ENCODE measurements around the gene SIAE.
"Not testable (repeated sequence)": the region's sequence is repeated elsewhere in the genome, so short reads cannot be mapped to it uniquely, and the experiment has no call there.

Gene SIAE

DNA sequence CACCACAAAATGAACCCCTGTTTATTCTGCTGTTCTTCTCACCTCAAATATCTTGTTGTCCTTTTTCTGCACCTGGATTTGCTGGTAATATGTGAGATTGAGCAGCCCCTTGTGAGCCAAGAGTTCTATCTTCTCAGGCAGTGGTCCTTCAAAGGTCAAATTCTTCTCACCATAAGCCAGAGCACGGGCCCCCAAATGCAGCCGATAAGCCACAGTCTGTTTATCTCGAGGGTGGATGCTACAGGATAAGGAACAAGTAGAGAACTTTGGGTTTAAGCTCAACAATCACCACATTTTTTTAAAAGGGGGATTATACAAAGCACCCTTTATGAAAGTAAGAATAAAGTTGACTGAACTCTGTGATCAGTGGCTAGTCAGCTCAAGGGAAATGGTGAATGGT lies 35.0 kb downstream of the SIAE start:
- DNase-seq: no peak
- in situ Hi-C loops (cut with MboI; ENCODE audit: low pct_unique_long_range_greater_than_20kb, low sequenced_read_pairs): no loop called here

DNA sequence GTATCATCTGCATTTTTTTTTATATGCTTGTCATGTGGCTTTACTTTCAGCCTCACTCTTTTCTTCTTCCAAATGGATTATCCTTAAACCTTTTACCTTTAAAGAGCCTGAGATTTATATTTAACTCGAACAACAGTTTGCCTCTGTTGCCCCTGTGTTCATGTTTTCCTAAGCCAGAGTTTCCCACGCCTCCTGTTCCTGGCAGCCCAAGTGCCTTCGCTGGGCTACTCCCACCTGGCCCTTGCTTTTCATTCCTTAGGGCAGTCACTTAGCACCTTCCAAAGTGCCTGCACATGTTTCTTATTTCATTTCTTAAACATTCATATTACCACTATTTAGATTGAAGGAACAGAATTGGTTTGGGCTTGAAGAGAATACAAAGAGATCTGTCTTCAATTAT lies 37.6 kb downstream of the SIAE start:
- DNase-seq: no peak
- in situ Hi-C loops (cut with MboI; ENCODE audit: low pct_unique_long_range_greater_than_20kb, low sequenced_read_pairs): no loop called here

DNA sequence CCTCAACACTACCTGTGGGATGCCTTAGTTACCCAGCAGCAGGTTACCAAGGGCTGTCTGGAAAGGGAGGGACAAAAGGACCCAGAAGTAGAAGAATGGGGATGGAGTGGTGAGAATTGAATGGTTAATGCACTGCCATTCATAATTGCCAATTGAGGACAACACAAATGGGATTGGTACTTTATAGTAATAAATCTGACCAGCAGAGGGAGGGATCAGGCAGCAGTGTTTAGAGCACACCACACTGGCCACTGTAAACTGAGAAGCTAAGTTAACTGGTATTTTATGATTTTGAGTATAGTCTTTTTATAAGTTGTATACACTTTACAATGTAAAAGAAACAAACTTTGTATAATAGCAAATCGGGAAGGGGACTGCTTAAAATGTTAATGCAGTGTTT lies 40.2 kb downstream of the SIAE start:
- DNase-seq: peak; percentile 15
- in situ Hi-C loops (cut with MboI; ENCODE audit: low pct_unique_long_range_greater_than_20kb, low sequenced_read_pairs): no loop called here

DNA sequence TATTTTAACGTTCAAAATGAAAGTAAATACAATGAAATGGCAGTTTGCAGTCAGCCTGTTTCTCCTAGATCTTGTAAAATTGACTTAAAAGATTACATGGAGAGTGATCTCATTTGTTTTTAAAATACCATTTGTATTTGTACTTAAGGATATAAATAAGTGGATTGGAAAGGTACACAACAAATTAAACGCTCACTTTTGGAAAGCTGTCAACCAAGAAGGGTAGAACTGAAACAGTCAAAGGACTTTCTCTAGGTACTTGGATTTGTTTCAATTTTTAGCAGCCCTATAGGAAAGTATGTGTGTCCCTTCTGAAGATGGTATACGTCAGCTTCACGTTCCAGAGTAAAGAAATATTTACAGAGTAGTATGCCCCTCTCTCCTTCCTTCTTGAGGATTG lies 43.6 kb downstream of the SIAE start:
- in situ Hi-C loops (cut with MboI; ENCODE audit: low pct_unique_long_range_greater_than_20kb, low sequenced_read_pairs): no loop called here
- DNase-seq: no peak

DNA sequence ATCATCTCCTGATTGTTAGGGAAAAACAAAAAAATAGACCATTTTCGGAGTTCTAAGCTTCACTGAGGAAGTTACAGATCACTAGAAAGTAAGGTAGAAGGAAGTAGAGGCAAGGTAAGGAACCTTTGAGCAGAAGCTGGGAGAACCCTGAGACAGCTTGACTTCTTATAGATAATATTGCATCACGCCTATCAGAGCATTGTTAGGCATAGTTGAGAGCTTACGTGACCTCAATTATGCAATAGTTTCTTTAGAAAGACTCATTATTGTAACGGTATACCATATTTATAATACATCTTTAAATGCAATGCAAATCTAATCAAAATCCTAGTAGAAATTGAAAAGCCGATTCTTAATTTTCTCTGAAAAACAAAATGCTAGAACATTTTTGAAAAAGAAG lies 46.0 kb downstream of the SIAE start:
- in situ Hi-C loops (cut with MboI; ENCODE audit: low pct_unique_long_range_greater_than_20kb, low sequenced_read_pairs): no loop called here
- no peak for DNase-seq

DNA sequence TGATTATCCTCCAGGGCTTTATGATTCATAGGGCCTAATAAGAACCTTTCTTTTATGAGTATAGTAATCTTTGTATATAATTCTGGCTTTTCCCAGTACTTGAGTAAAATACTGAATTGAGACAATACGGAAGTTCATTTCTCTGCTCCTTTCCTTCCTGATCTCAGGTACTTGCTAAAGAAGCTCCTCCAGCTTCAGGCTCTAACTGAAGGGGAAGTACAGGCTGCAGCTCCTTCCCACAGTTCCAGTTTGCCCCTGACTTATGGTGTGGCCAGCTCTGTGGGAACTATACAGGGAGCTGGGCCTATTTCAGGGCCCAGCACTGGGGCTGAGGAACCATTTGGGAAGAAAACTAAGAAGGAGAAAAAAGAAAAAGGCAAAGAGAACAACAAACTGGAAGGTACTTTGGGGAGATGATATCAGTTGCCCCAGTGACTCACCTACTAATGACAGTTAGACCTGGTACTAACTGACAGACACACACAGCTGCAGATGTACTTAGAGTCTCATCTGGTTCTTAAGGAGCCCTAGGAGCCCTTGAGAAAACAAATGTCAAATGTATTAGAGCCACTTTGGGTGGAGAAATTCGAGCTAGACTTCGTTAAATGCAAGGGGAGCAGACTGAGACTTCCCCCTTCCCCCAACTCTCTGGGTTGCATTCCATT lies 47.9 kb downstream of the SIAE start:
- in situ Hi-C loops (cut with MboI; ENCODE audit: low pct_unique_long_range_greater_than_20kb, low sequenced_read_pairs): no loop called here
- no peak for DNase-seq

DNA sequence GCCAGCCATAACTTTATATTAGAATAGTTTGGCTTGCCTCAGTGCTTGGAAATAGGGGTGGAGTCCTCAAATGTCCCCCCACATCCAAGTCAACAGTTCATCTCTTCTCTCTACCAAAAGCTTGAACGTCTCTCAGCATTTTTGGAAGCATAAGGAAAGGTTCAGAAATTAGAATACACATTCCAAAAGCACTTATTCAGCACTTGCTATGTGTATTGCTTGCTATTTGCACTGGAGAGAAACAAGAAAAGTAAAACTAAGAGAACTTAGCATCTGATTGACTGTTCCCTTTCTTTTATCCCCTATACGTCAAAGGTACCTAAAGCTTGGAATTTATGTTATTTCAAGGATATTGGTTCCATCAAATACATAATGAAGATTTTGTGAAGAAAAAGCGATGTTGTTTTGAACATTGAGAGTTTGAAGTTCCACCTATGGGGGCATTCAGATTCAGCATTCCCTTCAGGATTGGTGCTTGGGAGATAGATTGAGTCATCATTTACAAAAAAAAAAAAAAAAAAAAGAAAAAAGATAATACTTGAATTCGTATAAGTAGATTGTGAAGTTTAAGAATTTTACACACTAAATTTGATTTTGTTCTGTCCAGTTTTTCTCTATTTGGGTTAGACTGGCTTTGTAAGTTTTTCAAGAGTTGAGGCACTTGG lies 49.5 kb downstream of the SIAE start:
- DNase-seq: no peak

DNA sequence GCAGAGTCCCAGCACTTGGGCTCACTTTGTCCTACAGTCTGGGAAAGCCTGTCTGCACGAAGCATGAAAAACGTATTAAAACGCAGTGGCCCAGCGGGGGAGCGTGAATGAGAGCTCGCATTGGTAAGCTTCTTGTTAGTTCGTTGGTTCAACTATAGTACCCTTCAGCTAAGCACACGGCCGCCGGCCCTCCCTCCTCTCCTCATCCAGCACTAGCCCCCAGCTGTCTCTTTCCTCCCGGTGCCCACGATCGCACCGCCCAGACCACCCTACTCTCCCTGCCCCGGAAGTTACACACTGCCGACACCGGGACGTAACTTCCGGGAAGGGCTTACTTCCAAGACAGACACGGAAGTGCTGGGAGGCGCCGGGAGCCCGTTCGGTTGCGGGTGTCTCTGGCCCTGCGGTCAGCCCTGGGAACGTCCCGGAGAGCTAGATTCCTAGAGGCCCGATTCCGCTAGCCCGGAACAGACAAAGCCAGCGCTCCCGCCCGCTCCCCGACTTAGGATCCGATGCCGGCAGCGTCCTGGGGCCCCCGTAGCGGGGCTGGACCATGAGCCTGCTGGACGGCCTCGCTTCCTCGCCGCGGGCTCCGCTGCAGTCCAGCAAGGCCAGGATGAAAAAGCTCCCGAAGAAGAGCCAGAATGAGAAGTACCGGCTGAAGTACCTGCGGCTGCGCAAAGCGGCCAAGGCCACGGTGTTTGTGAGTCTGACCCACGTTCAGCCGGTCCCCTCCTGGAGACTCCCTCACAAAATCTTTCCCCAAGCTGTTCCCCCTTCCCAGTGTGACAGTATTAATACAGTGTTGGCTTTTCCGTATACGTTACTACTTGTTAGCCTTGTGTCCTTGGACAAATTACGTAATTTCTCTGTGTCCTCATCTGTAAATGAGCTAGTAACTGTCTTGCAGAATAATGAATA lies 50.7 kb downstream of the SIAE start, which contains the start of gene TBRG1:
Gene TBRG1, plus strand, starts transcription at position 334 of the 921 bp plus-strand sequence. Its CDS starts 220 bp downstream, at position 554.
- DNase-seq: peak; percentile 93
- in situ Hi-C loops (cut with MboI; ENCODE audit: low pct_unique_long_range_greater_than_20kb, low sequenced_read_pairs): no loop called here

More for the DNA sequence above, 49.5 kb downstream of the SIAE start:
- in situ Hi-C loops (cut with MboI; ENCODE audit: low pct_unique_long_range_greater_than_20kb, low sequenced_read_pairs): no loop called here

DNA sequence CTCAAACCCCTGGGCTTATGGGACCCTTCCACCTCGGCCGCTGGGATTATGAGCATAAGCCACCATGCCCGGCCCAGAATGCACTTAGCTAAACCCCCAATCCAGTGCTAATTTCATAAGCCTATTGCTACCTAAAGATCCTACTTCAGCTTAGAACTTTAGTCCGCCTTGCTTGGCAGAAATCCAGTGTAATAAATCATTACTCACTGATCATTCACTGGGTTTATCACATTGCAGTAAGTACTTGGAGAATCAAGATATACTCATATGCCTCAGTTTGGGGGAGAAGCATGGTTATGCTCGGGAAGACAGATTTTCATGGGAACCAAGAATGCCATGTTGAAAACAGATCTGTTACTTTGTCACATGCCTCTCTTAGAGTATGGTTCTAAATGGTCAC lies 54.7 kb downstream of the SIAE start:
- DNase-seq: no peak
- in situ Hi-C loops (cut with MboI; ENCODE audit: low pct_unique_long_range_greater_than_20kb, low sequenced_read_pairs): no loop called here

DNA sequence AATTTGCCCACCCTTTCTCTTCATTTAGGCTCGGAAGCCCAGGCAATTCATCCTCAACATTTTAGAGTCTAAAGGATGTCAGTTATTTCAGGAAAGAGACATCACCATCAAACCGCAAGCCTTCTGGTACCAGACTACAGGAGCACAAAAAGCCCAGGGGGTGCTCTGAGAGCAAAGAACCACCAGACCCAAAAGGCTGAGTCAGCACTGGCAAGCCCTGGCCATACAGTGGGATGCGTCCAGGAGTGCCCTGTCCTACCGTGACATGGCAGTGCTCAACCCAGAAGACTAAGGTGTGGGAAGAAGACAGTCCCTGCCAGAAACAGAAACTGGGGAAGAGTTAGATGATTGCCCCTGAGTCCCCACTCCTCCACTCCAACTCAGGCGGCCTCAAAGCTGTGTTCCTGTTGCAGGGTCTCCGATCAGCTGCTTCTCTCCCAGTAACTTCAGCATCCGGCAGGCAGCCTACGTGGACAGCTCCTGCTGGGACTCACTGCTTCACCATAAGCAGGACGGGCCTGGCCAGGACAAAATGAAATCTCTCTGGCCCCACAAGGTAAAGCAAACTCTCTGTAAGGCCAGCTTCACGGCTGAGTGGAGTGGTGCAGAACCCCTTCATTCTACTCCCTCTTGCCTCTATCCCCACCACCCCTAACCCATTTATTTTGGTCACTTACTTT lies 60.8 kb downstream of the SIAE start:
- no peak for DNase-seq
- in situ Hi-C loops (cut with MboI; ENCODE audit: low pct_unique_long_range_greater_than_20kb, low sequenced_read_pairs): no loop called here

DNA sequence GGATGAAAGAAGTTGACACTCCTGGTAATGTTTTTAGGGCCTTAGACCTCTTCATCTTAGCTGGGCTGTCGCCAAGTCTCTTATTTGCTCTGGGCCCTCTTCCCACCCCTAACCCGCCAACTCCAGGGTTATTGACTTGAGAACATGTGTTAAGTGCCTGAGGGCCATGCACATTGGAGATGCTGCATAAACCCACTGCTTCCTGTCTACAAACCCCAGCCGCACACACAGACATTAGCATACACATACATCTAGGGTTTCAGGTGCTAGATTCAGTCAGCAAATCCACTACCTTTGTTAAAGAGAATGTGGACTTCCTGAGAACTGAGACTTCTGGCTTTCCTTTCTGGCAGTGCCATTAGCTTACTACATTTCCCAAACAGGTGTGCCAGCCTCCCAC lies 61.5 kb downstream of the SIAE start:
- no peak for DNase-seq

DNA sequence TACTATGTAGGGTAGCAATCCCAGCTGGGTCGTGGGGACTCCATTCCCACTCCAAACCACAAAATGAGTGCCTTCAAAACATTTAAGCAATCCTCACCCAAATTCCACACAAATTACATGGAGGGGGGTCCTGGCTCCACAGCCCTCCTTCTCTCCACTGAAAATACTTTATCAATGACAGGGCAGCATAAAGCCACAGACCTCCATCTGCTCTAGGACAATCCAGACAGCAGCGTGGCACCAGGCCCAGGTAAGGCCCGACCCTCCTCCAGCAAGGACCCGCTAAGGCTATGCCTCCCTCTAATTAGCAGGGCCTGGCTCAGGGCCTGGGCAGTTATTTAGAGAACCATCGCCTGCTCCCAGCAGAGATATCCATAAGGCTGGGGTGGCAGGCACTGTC lies 62.5 kb downstream of the SIAE start, which contains the start of gene PANX3:
Gene PANX3, plus strand, starts transcription at position 365 of the 400 bp plus-strand sequence. CDS start 129 bp downstream, outside the sequence.
- in situ Hi-C loops (cut with MboI; ENCODE audit: low pct_unique_long_range_greater_than_20kb, low sequenced_read_pairs): no loop called here
- no peak for DNase-seq

More for the DNA sequence above, 61.5 kb downstream of the SIAE start:
- in situ Hi-C loops (cut with MboI; ENCODE audit: low pct_unique_long_range_greater_than_20kb, low sequenced_read_pairs): no loop called here

DNA sequence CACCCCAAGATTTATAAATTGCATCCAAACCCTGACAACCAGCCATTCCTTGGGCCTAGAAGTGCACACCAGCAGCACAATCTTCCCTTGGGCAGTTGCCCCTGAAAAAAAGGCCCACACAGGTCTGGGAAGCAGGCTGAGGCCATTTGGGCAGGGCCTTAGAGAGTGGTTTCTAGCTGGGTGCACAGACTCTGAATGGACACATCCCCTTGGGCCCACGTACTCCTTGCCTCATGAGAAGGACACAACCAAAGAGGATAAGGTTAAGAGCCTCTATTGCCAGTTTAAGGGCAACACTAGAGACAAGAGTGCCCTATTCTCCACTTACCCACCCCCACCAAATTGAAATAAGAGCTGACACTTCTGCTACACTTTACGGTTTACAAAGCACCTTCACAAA lies 63.2 kb downstream of the SIAE start:
- in situ Hi-C loops (cut with MboI; ENCODE audit: low pct_unique_long_range_greater_than_20kb, low sequenced_read_pairs): no loop called here
- DNase-seq: no peak

DNA sequence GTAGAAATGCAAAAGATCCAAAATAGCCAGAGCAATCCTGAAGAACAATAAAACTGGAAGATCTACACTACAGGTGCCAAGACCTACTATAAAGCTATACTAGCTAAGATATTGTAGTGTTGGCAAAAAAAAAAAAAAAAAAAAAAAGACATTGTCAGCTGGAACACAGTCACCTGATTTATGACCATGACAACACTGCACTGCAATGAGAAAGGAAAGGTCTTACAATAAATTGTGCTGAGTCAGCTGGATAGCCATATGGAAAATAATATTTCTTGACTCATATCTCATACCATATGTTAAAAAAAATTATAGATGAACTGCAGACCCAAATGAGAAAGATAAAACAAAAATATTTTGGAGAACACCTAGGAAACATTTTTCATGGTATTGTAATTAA lies 65.4 kb downstream of the SIAE start:
- in situ Hi-C loops (cut with MboI; ENCODE audit: low pct_unique_long_range_greater_than_20kb, low sequenced_read_pairs): no loop called here
- no peak for DNase-seq

DNA sequence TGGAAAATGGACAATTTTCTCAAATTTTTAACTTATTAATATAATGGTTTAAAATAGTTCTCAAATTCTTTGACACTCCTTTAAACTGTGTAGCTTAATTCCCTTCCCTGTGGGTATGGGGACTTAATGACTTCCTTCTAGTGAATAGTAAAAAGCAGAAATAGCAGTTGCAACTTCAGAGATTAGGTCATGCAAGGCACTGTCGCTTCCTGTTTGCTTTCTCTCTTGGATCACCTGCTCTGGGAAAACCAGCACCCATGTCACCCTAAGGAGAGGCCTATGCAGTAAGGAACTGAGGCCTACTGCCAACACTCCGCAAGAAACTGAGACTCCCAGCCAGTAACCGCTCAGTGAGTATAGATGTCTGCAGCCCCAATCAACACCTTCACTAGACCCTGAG lies 67.8 kb downstream of the SIAE start:
- in situ Hi-C loops (cut with MboI; ENCODE audit: low pct_unique_long_range_greater_than_20kb, low sequenced_read_pairs): no loop called here
- DNase-seq: peak; percentile 55

DNA sequence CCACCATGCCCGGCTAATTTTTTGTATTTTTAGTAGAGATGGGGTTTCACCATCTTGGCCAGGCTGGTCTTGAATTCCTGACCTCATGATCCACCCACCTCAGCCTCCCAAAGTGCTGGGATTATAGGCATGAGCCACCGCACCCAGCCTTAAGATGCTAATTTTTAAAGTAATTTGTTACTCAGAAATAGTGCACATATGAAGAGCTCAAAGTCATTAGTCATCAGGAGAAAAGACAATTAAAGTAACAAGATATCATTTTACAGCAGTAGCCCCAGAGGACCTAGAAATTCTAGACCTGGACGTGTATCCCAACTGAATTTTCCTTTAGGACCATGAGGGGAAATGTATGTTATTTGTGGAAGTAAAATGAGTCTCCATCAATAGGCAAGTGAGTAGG lies 70.8 kb downstream of the SIAE start:
- DNase-seq; in situ Hi-C loops (cut with MboI; ENCODE audit: low pct_unique_long_range_greater_than_20kb, low sequenced_read_pairs): not testable (repeated sequence)

DNA sequence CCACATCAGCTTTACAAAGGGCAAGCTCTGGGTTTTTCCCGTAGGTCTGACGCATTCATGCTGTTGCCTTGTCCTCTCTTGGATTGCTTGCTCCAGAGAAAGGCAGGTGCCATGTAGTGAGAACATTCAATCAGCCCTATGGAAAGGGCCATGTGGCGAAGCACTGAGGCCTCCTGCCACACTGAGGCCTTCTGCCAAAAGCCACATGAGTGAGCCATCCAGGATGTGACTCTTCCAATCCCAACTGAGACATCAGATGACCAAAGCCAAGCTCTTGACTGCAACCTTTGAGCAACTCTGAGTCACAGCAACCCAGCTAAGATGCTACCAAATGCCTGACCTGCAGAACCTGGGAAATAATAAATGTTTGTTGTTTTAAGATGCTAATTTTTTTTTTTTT lies 71.3 kb downstream of the SIAE start:
- DNase-seq: no peak
- in situ Hi-C loops (cut with MboI; ENCODE audit: low pct_unique_long_range_greater_than_20kb, low sequenced_read_pairs): no loop called here

DNA sequence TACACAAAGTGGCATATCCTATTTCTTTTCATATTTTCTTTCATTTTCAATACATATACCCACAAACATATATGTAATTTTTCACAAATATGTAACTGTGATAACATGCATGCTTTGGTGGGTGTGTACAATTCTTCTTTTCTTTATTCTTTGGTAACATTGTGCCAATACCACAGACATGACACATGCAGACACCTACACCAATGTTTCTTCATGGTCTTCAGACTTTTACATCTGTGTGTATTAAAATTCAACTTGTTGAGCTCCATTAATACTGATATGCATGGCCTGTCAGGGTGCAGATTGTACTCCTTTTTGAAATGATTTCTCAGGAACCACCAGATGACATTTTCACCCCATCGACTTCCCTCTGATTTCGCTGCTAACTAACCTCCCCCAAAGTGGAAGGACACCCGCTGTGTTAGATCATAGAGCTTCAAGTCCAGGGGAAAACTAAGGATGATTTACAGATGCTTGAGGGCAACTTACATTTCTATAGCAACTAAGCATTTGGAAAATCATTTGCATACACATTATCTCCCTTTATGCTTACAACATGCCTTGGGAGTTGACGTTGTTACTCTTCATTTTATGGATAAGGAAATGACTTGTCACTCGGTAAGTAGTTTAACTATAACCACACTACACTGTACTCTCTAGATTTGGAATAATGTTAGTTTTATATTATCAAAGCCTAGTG lies 72.8 kb downstream of the SIAE start:
- in situ Hi-C loops (cut with MboI; ENCODE audit: low pct_unique_long_range_greater_than_20kb, low sequenced_read_pairs): no loop called here
- no peak for DNase-seq

DNA sequence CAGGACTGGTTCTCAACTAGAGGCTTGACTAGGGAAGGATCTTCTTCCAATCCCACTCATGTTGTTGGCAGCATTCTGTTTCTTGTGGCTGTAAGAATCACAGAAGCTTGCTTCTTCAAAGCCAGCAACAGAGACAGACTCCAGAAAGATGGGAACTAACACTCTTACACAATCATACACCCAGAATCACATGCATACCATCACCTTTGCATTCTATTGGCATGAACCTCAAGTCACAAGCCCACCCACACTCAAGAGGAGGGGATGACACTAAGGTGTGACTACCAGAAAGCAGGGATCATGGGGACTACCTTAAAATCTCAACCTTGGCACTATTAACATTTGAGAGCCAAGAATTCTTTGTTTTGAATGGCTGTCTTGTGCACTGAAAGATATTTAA lies 75.9 kb downstream of the SIAE start:
- DNase-seq: no peak
- in situ Hi-C loops (cut with MboI; ENCODE audit: low pct_unique_long_range_greater_than_20kb, low sequenced_read_pairs): no loop called here
